Ecto neural progenitor cell (in vitro differentiated cells): ENCODE measurements around the gene ADAMTSL3.
"Not testable (repeated sequence)": the region's sequence is repeated elsewhere in the genome, so short reads cannot be mapped to it uniquely, and the experiment has no call there.

Source experiments
- DNase-seq: peaks from one replicate; pipeline ENCODE4 v3.0.0-alpha.2; 2018; ENCODE audit warnings: low spot score

Gene ADAMTSL3

GRCh38 chr15:83919319-83919830, 265.5 kb downstream of the ADAMTSL3 start:
- no peak for DNase-seq

DNA sequence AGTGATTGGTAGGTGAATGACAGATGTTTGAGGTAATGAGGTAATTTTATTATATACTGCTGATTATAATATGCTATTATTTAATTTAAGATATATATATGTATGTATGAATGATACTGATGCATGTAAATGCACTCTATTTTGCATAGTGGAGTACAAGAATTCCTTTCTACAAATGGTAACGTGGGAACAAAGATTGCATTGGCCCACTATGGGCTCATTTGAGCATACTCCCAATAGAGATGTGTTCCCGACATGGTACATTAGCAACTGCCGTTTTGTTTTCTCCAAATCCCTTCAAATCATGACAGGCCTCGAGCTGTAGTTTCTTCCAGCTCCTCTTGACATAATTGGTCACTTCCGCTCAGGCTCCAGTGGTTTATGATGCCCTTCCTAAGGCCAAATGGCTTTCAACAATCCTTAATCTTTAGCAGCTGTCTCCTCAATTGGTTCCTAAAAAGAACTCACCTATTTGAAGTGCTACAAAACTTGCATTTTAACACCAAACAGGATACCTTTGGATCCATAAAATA, 266.1 kb downstream of the ADAMTSL3 start:
- no peak for DNase-seq

GRCh38 chr15:83922649-83923294, 268.8 kb downstream of the ADAMTSL3 start:
- no peak for DNase-seq

- no peak for DNase-seq
Observed at GRCh38 chr15:83926116-83926515, 272.2 kb downstream of the ADAMTSL3 start.

GRCh38 chr15:83927704-83928391, 273.9 kb downstream of the ADAMTSL3 start:
- DNase-seq: no peak

DNA sequence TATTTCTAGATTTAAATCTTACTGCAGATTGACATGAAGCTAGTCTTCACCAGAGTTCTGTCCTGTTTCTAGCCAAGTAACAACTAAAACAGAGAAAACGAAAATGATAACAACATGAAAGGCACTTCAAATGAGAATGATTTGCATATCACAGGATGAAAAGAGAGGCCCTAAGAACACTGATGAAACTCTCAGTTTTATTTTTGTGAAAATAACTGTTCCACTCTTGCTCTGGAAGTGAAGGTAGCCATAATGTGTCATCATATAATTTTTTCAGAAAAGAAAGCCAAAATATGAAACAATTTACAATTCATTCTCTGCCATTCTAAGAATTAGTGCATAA, 274.4 kb downstream of the ADAMTSL3 start:
- DNase-seq: no peak

DNA sequence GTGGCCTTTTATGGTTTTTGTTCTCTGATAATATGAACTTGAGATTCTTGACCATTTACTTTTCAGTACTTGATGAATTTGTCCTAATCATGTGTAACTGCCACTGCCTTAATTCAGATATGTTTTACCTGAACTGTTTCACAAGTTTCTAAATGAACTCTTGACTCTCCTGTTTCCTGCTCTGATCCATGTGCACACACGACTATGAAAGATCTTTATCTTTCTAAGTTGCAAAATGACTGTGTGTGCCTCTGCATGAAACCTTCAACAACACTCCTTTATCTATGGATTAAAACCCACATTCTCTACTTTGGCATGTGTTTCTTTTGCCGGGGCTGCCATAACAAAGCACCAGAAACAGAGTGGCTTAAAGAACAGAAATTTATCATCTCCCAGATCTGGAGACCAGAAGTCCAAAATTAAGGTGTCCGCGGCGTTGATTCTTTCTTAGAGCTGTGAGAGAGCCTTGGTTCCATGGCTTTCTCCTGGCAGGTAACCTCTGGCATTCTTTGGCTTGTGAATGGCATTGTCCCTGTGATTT, 275.0 kb downstream of the ADAMTSL3 start:
- DNase-seq: no peak

GRCh38 chr15:83929619-83930018, 275.7 kb downstream of the ADAMTSL3 start:
- no peak for DNase-seq

DNA sequence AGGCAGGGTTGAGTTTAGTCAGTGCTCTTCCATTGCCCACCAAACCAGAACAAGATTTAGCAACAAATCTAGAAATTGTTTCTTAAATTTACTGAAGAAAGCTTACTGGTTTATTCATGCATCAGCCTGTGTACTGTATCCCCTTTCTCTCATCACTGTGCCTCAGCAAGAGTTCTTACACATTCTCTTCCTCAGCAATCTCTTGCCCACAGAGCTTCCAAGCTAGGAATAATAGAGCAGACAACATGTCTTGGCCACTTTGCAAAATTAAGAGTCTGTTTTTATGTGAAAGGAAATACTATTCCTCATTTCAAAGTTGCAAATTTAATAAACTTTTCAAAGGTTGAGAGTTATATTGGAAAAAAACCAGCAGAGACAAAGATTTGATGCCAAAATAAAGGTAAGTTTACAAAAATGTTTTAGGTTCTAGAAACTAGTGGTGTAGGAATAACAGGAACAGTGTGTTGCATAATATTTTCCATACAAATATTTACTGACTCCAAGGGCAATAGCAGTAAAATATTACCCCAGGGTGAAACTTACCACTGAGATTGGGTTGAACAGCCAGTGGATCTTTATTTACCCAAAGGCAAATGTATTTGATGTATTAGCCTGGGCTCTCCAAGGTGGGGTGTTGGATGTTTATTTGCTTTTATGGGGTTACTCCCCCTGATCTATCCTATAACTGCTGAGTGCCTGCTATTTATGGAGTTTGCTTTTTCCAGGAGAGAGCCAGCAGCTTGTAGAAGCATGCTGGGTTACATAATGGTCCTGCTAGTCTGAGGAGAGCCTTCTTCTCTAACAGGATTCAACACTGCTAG, 276.7 kb downstream of the ADAMTSL3 start:
- DNase-seq: no peak

DNA sequence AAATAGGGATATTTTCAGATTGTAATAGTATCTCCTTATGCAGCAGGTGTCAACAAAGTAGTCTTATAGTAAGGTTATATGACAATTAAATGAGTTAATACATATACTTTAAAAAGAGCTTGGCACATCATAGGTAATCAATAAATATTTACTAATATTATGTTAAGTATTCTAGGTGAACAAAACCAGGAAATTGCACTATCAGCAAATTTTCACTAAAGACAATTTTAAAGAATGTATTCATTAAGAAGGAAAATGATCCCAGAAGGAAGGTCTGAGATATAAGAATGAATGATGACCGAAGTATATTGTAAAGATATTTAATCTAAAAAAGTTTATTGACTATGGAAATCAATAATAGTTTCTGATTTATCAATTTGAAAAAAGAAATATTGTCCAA, 281.9 kb downstream of the ADAMTSL3 start:
- DNase-seq: no peak

DNA sequence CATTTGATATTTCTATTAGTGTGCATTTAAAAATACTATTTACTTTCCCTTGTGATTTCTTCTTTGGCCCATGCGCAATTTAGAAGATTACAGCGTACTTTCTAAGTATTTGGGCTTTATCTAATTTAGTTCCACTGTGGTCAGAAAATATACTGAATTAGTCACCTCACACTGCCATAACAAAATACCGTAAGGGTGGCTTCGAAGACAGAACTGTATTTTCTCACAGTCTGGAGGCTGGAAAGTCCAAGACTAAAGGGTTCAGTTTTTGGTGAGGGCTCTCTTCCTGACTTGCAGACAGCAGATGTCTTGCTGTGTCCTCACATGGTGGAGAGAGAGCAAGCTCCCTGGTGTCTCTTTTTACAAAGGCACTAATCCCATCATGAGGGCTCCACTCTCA, 286.2 kb downstream of the ADAMTSL3 start:
- no peak for DNase-seq

- DNase-seq: no peak
Observed at GRCh38 chr15:83943043-83943442, 289.1 kb downstream of the ADAMTSL3 start.

- DNase-seq: no peak
Observed at GRCh38 chr15:83943849-83944404, 290.0 kb downstream of the ADAMTSL3 start.

GRCh38 chr15:83947156-83947555, 293.2 kb downstream of the ADAMTSL3 start:
- no peak for DNase-seq

- DNase-seq: no peak
Observed at GRCh38 chr15:83954506-83954905, 300.6 kb downstream of the ADAMTSL3 start.

- no peak for DNase-seq
Observed at GRCh38 chr15:83955806-83956265, 301.9 kb downstream of the ADAMTSL3 start.

DNA sequence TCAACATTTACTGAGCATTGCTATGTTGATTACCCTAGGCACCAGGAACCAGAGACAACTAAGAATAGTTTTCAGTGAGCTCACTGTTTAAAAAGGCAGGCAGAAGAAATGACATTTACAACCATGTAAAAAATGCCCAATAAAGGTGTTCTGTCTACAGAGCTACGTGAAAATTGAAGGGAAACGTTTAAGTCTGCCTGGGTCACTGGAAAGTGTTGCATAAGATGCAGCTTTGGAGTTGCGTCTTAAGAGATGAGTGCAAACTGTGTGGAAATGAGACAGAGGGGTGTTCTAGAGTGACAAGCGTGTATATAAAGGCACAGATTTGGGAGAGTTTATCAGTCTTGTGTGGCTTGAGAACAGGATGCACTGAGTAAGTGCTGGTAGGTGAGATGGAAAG, 303.0 kb downstream of the ADAMTSL3 start:
- no peak for DNase-seq

DNA sequence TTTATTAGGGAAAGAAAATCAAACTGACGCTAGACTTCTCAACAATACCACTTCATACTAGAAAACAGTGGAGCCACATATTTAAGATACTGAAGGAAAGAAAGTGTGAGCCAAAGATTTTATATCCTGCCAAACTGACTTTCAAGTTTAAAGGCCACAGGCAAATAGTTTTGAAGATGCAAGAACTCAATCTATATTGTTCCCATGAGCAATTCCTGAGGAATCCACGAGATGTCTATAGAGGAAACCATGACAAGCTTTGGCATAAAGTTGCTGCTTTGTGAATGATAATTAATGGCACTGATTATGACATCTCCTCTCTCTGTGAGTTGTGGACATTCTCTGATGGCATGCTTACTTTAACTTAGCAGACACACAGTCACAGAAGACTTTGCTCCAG, 305.6 kb downstream of the ADAMTSL3 start:
- DNase-seq: no peak

- no peak for DNase-seq
Observed at GRCh38 chr15:83960192-83960829, 306.4 kb downstream of the ADAMTSL3 start.

DNA sequence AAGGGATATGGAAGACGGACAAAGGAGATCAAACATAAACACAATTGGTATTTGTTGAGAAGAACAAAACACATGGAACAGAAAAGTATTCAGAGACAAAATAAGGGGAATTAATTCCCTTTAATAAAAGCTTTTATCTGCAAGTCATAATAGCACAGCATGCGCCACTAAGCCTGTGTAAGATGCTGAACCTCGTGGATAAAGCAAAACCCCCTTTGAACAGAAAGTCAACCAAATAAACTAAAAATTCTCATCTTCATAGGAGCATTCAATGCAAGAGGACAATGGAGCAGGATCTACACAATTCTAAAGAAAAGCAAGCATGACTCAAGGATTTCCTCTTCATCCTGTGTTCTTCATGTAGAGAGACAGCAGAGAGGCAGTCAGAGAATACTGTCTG, 307.4 kb downstream of the ADAMTSL3 start:
- no peak for DNase-seq

DNA sequence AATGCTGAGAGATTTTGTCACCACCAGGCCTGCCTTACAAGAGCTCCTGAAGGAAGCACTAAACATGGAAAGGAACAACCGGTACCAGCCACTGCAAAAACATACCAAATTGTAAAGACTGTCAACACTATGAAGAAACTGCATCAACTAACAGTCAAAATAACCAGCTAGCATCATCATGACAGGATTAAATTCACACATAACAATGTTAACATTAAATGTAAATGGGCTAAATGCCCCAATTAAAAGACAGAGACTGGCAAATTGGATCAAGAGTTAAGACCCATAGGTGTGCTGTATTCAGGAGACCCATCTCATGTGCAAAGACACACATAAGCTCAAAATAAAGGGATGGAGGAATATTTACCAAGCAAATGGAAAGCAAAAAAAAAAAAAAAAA, 311.0 kb downstream of the ADAMTSL3 start:
- not testable (repeated sequence) for DNase-seq
